Measurements from ENCODE around the gene SEMA3A. TPM values are rescaled to one million over a fixed set of nuclear protein-coding genes. Genes with fewer than 3 reads are reported as not detected.

SEMA3A gene
- total and polyA plus RNA-seq, 2 experiments from 2014 or later, result 19.8 to 46.4 TPM

- no peak for TF ChIP-seq ZNF462 (CRISPR knock-in tag; IDR thresholded peaks at IDR 0.05)
These were observed 184.8 kb downstream of the SEMA3A start (continued) for GRCh38 chr7:84009782-84010181.

DNA sequence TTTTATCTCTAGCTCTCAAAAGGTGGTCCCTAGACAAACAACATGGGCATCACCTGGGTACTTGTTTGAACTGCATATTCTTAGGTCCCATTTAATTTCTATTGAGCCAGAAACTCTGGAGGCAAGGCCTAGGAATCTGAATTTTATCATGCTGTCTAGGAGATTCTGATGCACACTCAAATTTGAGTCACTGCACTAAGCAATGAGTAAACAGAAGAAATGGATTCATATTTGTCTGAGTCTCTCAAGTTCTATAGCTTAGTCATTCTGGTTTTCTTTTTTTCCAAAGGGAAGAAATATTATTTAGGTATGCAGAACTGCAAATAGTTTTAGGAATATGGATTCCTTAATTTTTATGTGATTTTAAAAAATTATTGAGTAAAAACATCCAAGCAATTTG is 185.5 kb downstream of the SEMA3A start:
- peaks cover 3% of the 10 kb centered on the region; the same call in 1 of the 2 replicates for H3K36me3 ChIP-seq (ENCODE audit: insufficient read depth)
- H3K36me3 Mint-ChIP-seq (ENCODE audit: low read depth), result peaks cover 17% of the 10 kb centered on the region; the same call in 2 of the 3 replicates
- no peak for ATAC-seq
- TF ChIP-seq ZNF462 (CRISPR knock-in tag; IDR thresholded peaks at IDR 0.05) (no peak), NANOG (IDR thresholded peaks at IDR 0.05; ENCODE audit: borderline replicate concordance) (no peak), ZNF114 (CRISPR knock-in tag; IDR thresholded peaks at IDR 0.05) (no peak)
- TF ChIP-seq, protein P1, sequence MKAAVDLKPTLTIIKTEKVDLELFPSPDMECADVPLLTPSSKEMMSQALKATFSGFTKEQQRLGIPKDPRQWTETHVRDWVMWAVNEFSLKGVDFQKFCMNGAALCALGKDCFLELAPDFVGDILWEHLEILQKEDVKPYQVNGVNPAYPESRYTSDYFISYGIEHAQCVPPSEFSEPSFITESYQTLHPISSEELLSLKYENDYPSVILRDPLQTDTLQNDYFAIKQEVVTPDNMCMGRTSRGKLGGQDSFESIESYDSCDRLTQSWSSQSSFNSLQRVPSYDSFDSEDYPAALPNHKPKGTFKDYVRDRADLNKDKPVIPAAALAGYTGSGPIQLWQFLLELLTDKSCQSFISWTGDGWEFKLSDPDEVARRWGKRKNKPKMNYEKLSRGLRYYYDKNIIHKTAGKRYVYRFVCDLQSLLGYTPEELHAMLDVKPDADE (IDR thresholded peaks at IDR 0.05), result no peak

More for the DNA sequence above, 185.5 kb downstream of the SEMA3A start:
- H3K27me3 Mint-ChIP-seq (ENCODE audit: insufficient read depth, low read depth, poor library complexity), result peaks cover 4% of the 10 kb centered on the region
- Histone ChIP-seq H3K27me3 (ENCODE audit: insufficient read depth) (no peaks in the 10 kb centered on the region), H3K4me2 (no peak overlapping the region), H4K20me1 (replicated peaks; ENCODE audit: insufficient read depth) (no peaks in the 10 kb centered on the region), H3K9me2 (ENCODE audit: insufficient read depth) (no peaks in the 10 kb centered on the region), H3K4me1 (ENCODE audit: insufficient read depth) (no peaks in the 10 kb centered on the region), H3K4me3 (no peak overlapping the region), H3K79me2 (replicated peaks; ENCODE audit: insufficient read depth) (no peaks in the 10 kb centered on the region), H3F3A (replicated peaks; ENCODE audit: low read depth) (no peaks in the 10 kb centered on the region), H3K27ac (ENCODE audit: low read depth) (no peak overlapping the region), H2AFZ (no peak overlapping the region)
- no peak overlapping the region for H3K4me3 Mint-ChIP-seq
- DNase-seq (ENCODE audit: low spot score), result no peak
- H3K27ac Mint-ChIP-seq, result no peak overlapping the region
- H3K4me1 Mint-ChIP-seq, result peaks cover 6% of the 10 kb centered on the region; the same call in 2 of the 3 replicates
- H3K9me3 Mint-ChIP-seq, result no peaks in the 10 kb centered on the region
